Neural cell (in vitro differentiated cells): Measurements from ENCODE around the gene RBM4. TPM values are rescaled to one million over a fixed set of nuclear protein-coding genes. Genes with fewer than 3 reads are reported as not detected.

Experiments used
- H2AFZ ChIP-seq: fragments of 200-600, 300-800 bp; sonication (generic), shearing (Covaris generic); 2 replicates; pipeline ENCODE4 v1.6.0; 2014; ENCODE audit warnings: low read depth, mild to moderate bottlenecking, antibody characterized with exemption, low read length, moderate library complexity
- H3F3A ChIP-seq: fragments of 200-600 bp; shearing (Covaris generic); 2 replicates; pipeline ENCODE4 v1.6.1; 2016; ENCODE audit warnings: mild to moderate bottlenecking, moderate library complexity, mixed read lengths, antibody characterized with exemption, low read length; ENCODE audit not compliant: insufficient read depth, poor library complexity, severe bottlenecking
- H3K27ac ChIP-seq: fragments of 200-600, 300-800 bp; sonication (generic), shearing (Covaris generic); 2 replicates; pipeline ENCODE4 v1.5.1; 2014; ENCODE audit warnings: mild to moderate bottlenecking, low read length, moderate library complexity
- H3K27me3 ChIP-seq: fragments of 300-800, 200-600 bp; sonication (generic), shearing (Covaris generic); 2 replicates; pipeline ENCODE4 v1.6.0; 2014; ENCODE audit warnings: mild to moderate bottlenecking, low read depth, low read length, moderate library complexity; ENCODE audit not compliant: insufficient read depth
- H3K36me3 ChIP-seq: fragments of 300-800, 200-600 bp; sonication (generic), shearing (Covaris generic); 2 replicates; pipeline ENCODE4 v1.5.1; 2014; ENCODE audit warnings: mild to moderate bottlenecking, antibody characterized with exemption, low read length, moderate library complexity; ENCODE audit not compliant: insufficient read depth
- H3K4me2 ChIP-seq: fragments of 300-800, 200-600 bp; sonication (generic), shearing (Covaris generic); 2 replicates; pipeline ENCODE4 v1.6.0; 2014; ENCODE audit warnings: mild to moderate bottlenecking, low read length
- H3K4me3 ChIP-seq: fragments of 300-800, 200-600 bp; sonication (generic), shearing (Covaris generic); 2 replicates; pipeline ENCODE4 v1.5.1; 2014; ENCODE audit warnings: mild to moderate bottlenecking, low read length, moderate library complexity
- H3K79me2 ChIP-seq: fragments of 200-600 bp; shearing (Covaris generic); replicated peaks from 2 replicates; pipeline ENCODE4 v1.6.0; 2014; ENCODE audit warnings: mild to moderate bottlenecking, low read length, moderate library complexity; ENCODE audit not compliant: insufficient read depth
- H3K9ac ChIP-seq: fragments of 300-800, 200-600 bp; sonication (generic), shearing (Covaris generic); 2 replicates; pipeline ENCODE4 v1.6.1; 2016; ENCODE audit warnings: mild to moderate bottlenecking, low read length, mixed read lengths
- H3K9me2 ChIP-seq: fragments of 200-600 bp; shearing (Covaris generic); 2 replicates; pipeline ENCODE4 v1.6.1; 2016; ENCODE audit warnings: mild to moderate bottlenecking, low read length, mixed read lengths; ENCODE audit not compliant: insufficient read depth
- H3K9me3 ChIP-seq: fragments of 200-600, 300-800 bp; sonication (generic), shearing (Covaris generic); 2 replicates; pipeline ENCODE4 v1.6.1; 2016; ENCODE audit warnings: mild to moderate bottlenecking, mixed run types, low read length, moderate library complexity, mixed read lengths
- H4K20me1 ChIP-seq: fragments of 200-600 bp; shearing (Covaris generic); 2 replicates; pipeline ENCODE4 v1.6.1; 2016; ENCODE audit warnings: mild to moderate bottlenecking, mixed run types; ENCODE audit not compliant: insufficient read depth
- CTCF ChIP-seq: fragments of 450-650 bp; IDR thresholded peaks from 2 replicates; pipeline ENCODE4 v1.5.1; 2014; ENCODE audit warnings: antibody characterized with exemption, mild to moderate bottlenecking, moderate library complexity; ENCODE audit not compliant: poor library complexity, severe bottlenecking
- EP300 ChIP-seq: fragments of 450-650 bp; conservative IDR thresholded peaks from 2 replicates; pipeline ENCODE4 v1.6.1; 2014; ENCODE audit warnings: antibody characterized with exemption, mild to moderate bottlenecking, moderate library complexity; ENCODE audit not compliant: poor library complexity, severe bottlenecking
- EZH2 ChIP-seq: fragments of 200-600, 300-800 bp; shearing (Covaris generic), sonication (generic); IDR thresholded peaks from 2 replicates; pipeline ENCODE4 v1.6.1; 2014; ENCODE audit warnings: antibody characterized with exemption, low read length, borderline replicate concordance, mild to moderate bottlenecking; ENCODE audit not compliant: insufficient read depth, poor library complexity, severe bottlenecking
- MXI1 ChIP-seq: fragments of 450-650 bp; conservative IDR thresholded peaks from 2 replicates; pipeline ENCODE4 v1.6.1; 2014; ENCODE audit warnings: antibody characterized with exemption, mild to moderate bottlenecking; ENCODE audit not compliant: poor library complexity, severe bottlenecking
- POLR2AphosphoS5 ChIP-seq: IDR thresholded peaks from 2 replicates; pipeline ENCODE4 v1.6.1; 2012
- RAD21 ChIP-seq: fragments of 450-650 bp; conservative IDR thresholded peaks from 2 replicates; pipeline ENCODE4 v1.6.1; 2014; ENCODE audit warnings: antibody characterized with exemption, mild to moderate bottlenecking, moderate library complexity
- REST ChIP-seq: IDR thresholded peaks from 2 replicates; pipeline ENCODE4 v1.6.1; 2012; ENCODE audit warnings: borderline replicate concordance
- SMC3 ChIP-seq: fragments of 450-650 bp; conservative IDR thresholded peaks from 2 replicates; pipeline ENCODE4 v1.6.1; 2014; ENCODE audit warnings: antibody characterized with exemption, mild to moderate bottlenecking, moderate library complexity; ENCODE audit not compliant: poor library complexity
- TAF1 ChIP-seq: IDR thresholded peaks from 2 replicates; pipeline ENCODE4 v1.6.1; 2012; ENCODE audit warnings: low read depth
- polyA plus RNA-seq: library from polyadenylated mRNA; depleted of rRNA; stranded (reverse); fragments of >200 nt; gene quantifications from 2 replicates; pipeline ENCODE4 v1.2.3, GENCODE V29; 2014

Gene RBM4
- polyA plus RNA-seq, 1 donor from 2014 or later, result 456 TPM

- H3K9ac ChIP-seq, result no peak overlapping the region
- H4K20me1 ChIP-seq, result no peaks in the 10 kb centered on the region
- H2AFZ ChIP-seq, result no peak overlapping the region
- TF ChIP-seq EZH2 (no peak), POLR2AphosphoS5 (no peak), REST (no peak), RAD21 (no peak), TAF1 (no peak), SMC3 (no peak), CTCF (no peak), MXI1 (no peak), EP300 (no peak)
- H3K9me3 ChIP-seq, result no peaks in the 10 kb centered on the region
- H3K9me2 ChIP-seq, result no peaks in the 10 kb centered on the region
- H3K4me2 ChIP-seq, result no peak overlapping the region
- no peak overlapping the region for H3K27ac ChIP-seq
- H3K79me2 ChIP-seq, result peaks cover 27% of the 10 kb centered on the region
- H3K27me3 ChIP-seq, result no peaks in the 10 kb centered on the region
- no peak overlapping the region for H3K4me3 ChIP-seq
- H3K36me3 ChIP-seq, result peaks cover 14% of the 10 kb centered on the region
- no peaks in the 10 kb centered on the region for H3F3A ChIP-seq
Observed at GRCh38 chr11:66631883-66632282, 6.6 kb upstream of the RBM4 start.

GRCh38 chr11:66632952-66633351, 5.6 kb upstream of the RBM4 start:
- H3F3A ChIP-seq, result peaks cover 3% of the 10 kb centered on the region
- no peak overlapping the region for H3K4me2 ChIP-seq
- peaks cover 6% of the 10 kb centered on the region for H3K36me3 ChIP-seq
- no peaks in the 10 kb centered on the region for H3K9me2 ChIP-seq
- no peak for TF ChIP-seq POLR2AphosphoS5
- no peak for TF ChIP-seq REST
- no peak for TF ChIP-seq RAD21
- no peak for TF ChIP-seq MXI1
- TF ChIP-seq SMC3, result no peak
- TF ChIP-seq CTCF, result no peak
- no peak for TF ChIP-seq EZH2
- no peak for TF ChIP-seq TAF1
- TF ChIP-seq EP300, result no peak
- H3K27me3 ChIP-seq, result no peaks in the 10 kb centered on the region
- no peaks in the 10 kb centered on the region for H3K9me3 ChIP-seq
- H3K9ac ChIP-seq, result no peak overlapping the region
- H3K4me3 ChIP-seq, result no peak overlapping the region
- H3K79me2 ChIP-seq, result peaks cover 27% of the 10 kb centered on the region
- no peaks in the 10 kb centered on the region for H4K20me1 ChIP-seq
- H2AFZ ChIP-seq, result no peak overlapping the region
- H3K27ac ChIP-seq, result no peak overlapping the region
